Skeletal muscle satellite cell (primary cell): Measurements from ENCODE around the gene GOLGA8K. TPM values are rescaled to one million over a fixed set of nuclear protein-coding genes. Genes with fewer than 3 reads are reported as not detected.
"Not testable (repeated sequence)": the region's sequence is repeated elsewhere in the genome, so short reads cannot be mapped to it uniquely, and the experiment has no call there.

Source experiments
- H3K27me3 ChIP-seq: 2 replicates; pipeline ENCODE4 v1.7.0; 2013; ENCODE audit warnings: low read length; ENCODE audit not compliant: control insufficient read depth, insufficient read depth
- H3K36me3 ChIP-seq: 2 replicates; pipeline ENCODE4 v1.7.0; 2013; ENCODE audit warnings: mild to moderate bottlenecking, control low read depth, low read length; ENCODE audit not compliant: insufficient read depth
- H3K4me1 ChIP-seq: 2 replicates; pipeline ENCODE4 v1.7.0; 2013; ENCODE audit warnings: low read length; ENCODE audit not compliant: control insufficient read depth, insufficient read depth
- H3K4me2 ChIP-seq: 2 replicates; pipeline ENCODE4 v1.7.0; 2013; ENCODE audit warnings: mild to moderate bottlenecking, low read length
- H3K4me3 ChIP-seq: 2 replicates; pipeline ENCODE4 v1.7.0; 2013; ENCODE audit warnings: low read length
- H3K9ac ChIP-seq: 2 replicates; pipeline ENCODE4 v1.7.0; 2013; ENCODE audit warnings: mild to moderate bottlenecking, low read depth, low read length, moderate library complexity
- H3K9me3 ChIP-seq: replicated peaks from 2 replicates; pipeline ENCODE4 v1.7.0; 2013; ENCODE audit warnings: mild to moderate bottlenecking, control low read depth, low read length
- total RNA-seq: library from RNA; depleted of rRNA; stranded (reverse); fragments of >200 nt; gene quantifications from 2 replicates; pipeline ENCODE4 v1.2.3, GENCODE V29; 2012; rRNA removed

Gene GOLGA8K
- total RNA-seq: not detected in 2 replicates

- not testable (repeated sequence) for H3K27me3 ChIP-seq, H3K4me1 ChIP-seq, H3K9ac ChIP-seq, H3K4me2 ChIP-seq, H3K9me3 ChIP-seq, H3K36me3 ChIP-seq, H3K4me3 ChIP-seq
These were observed at the start of gene GOLGA8K for GRCh38 chr15:32403192-32403591. Gene GOLGA8K, minus strand, starts transcription at chr15:32403292. Its CDS starts 98 bp downstream, at chr15:32403194.

GRCh38 chr15:32440445-32440977 is 37.4 kb upstream of the GOLGA8K start:
- not testable (repeated sequence) for H3K9me3 ChIP-seq, H3K36me3 ChIP-seq, H3K9ac ChIP-seq, H3K4me3 ChIP-seq, H3K27me3 ChIP-seq, H3K4me2 ChIP-seq, H3K4me1 ChIP-seq

- not testable (repeated sequence) for H3K4me2 ChIP-seq, H3K27me3 ChIP-seq, H3K4me3 ChIP-seq, H3K9ac ChIP-seq, H3K9me3 ChIP-seq, H3K36me3 ChIP-seq, H3K4me1 ChIP-seq
These were observed 31.2 kb upstream of the GOLGA8K start for GRCh38 chr15:32434102-32434963.

GRCh38 chr15:32427635-32428034 is 24.5 kb upstream of the GOLGA8K start:
- H3K4me3 ChIP-seq, H3K36me3 ChIP-seq, H3K4me1 ChIP-seq, H3K27me3 ChIP-seq, H3K9me3 ChIP-seq, H3K4me2 ChIP-seq, H3K9ac ChIP-seq: not testable (repeated sequence)

GRCh38 chr15:32426511-32426910 is 23.4 kb upstream of the GOLGA8K start:
- H3K9ac ChIP-seq, H3K4me2 ChIP-seq, H3K4me3 ChIP-seq, H3K9me3 ChIP-seq, H3K27me3 ChIP-seq, H3K36me3 ChIP-seq, H3K4me1 ChIP-seq: not testable (repeated sequence)

GRCh38 chr15:32407903-32408302 is 4.8 kb upstream of the GOLGA8K start:
- H3K36me3 ChIP-seq, H3K9me3 ChIP-seq, H3K9ac ChIP-seq, H3K27me3 ChIP-seq, H3K4me1 ChIP-seq, H3K4me2 ChIP-seq, H3K4me3 ChIP-seq: not testable (repeated sequence)

GRCh38 chr15:32396522-32396921 is 6.6 kb downstream of the GOLGA8K start:
- H3K36me3 ChIP-seq, H3K9me3 ChIP-seq, H3K4me1 ChIP-seq, H3K9ac ChIP-seq, H3K4me2 ChIP-seq, H3K4me3 ChIP-seq, H3K27me3 ChIP-seq: not testable (repeated sequence)

- H3K27me3 ChIP-seq, H3K36me3 ChIP-seq, H3K4me2 ChIP-seq, H3K4me1 ChIP-seq, H3K4me3 ChIP-seq, H3K9ac ChIP-seq, H3K9me3 ChIP-seq: not testable (repeated sequence)
These were observed 8.3 kb downstream of the GOLGA8K start for GRCh38 chr15:32394745-32395144.

GRCh38 chr15:32388050-32388648 is 14.9 kb downstream of the GOLGA8K start:
- H3K27me3 ChIP-seq, H3K9me3 ChIP-seq, H3K4me1 ChIP-seq, H3K9ac ChIP-seq, H3K4me2 ChIP-seq, H3K36me3 ChIP-seq, H3K4me3 ChIP-seq: not testable (repeated sequence)

- H3K4me1 ChIP-seq, H3K9me3 ChIP-seq, H3K4me3 ChIP-seq, H3K36me3 ChIP-seq, H3K9ac ChIP-seq, H3K27me3 ChIP-seq, H3K4me2 ChIP-seq: not testable (repeated sequence)
These were observed 17.1 kb downstream of the GOLGA8K start for GRCh38 chr15:32385823-32386495.

GRCh38 chr15:32374185-32374584 is 28.9 kb downstream of the GOLGA8K start:
- not testable (repeated sequence) for H3K4me3 ChIP-seq, H3K36me3 ChIP-seq, H3K4me1 ChIP-seq, H3K4me2 ChIP-seq, H3K9ac ChIP-seq, H3K9me3 ChIP-seq, H3K27me3 ChIP-seq
